HG02588 (cell line): ENCODE data around the gene GUF1.
A peak's percentile ranks its signal among the peaks of the same experiment; 100 is the strongest.

Source experiments
- ATAC-seq: cut with Tn5 transposase; IDR thresholded peaks from one replicate; pipeline ENCODE4 v1.9.1; 2021; ENCODE audit warnings: mild to moderate bottlenecking, moderate library complexity; ENCODE audit not compliant: unreplicated experiment

GUF1 gene, protein sequence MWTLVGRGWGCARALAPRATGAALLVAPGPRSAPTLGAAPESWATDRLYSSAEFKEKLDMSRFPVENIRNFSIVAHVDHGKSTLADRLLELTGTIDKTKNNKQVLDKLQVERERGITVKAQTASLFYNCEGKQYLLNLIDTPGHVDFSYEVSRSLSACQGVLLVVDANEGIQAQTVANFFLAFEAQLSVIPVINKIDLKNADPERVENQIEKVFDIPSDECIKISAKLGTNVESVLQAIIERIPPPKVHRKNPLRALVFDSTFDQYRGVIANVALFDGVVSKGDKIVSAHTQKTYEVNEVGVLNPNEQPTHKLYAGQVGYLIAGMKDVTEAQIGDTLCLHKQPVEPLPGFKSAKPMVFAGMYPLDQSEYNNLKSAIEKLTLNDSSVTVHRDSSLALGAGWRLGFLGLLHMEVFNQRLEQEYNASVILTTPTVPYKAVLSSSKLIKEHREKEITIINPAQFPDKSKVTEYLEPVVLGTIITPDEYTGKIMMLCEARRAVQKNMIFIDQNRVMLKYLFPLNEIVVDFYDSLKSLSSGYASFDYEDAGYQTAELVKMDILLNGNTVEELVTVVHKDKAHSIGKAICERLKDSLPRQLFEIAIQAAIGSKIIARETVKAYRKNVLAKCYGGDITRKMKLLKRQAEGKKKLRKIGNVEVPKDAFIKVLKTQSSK

GRCh38 chr4:44678094-44679041 lies at the start of gene GUF1:
TSS of gene GUF1 (plus strand) at chr4:44678420. CDS start at chr4:44678623, 203 bp downstream.
- peak; percentile 97 for ATAC-seq

GRCh38 chr4:44629280-44629866 lies 48.8 kb upstream of the GUF1 start:
- peak; percentile 97 for ATAC-seq

- ATAC-seq, result no peak
Measured at GRCh38 chr4:44632089-44632488, 46.1 kb upstream of the GUF1 start.

- ATAC-seq, result no peak
Measured at GRCh38 chr4:44632733-44633132, 45.5 kb upstream of the GUF1 start.

GRCh38 chr4:44638091-44638490 lies 40.1 kb upstream of the GUF1 start:
- no peak for ATAC-seq

GRCh38 chr4:44646151-44646550 lies 32.1 kb upstream of the GUF1 start:
- ATAC-seq, result no peak

- no peak for ATAC-seq
Measured at GRCh38 chr4:44651425-44651824, 26.8 kb upstream of the GUF1 start, which contains the start of gene YIPF7. TSS of gene YIPF7 (minus strand) at chr4:44651625. CDS start at chr4:44650100, 1,525 bp downstream.

- ATAC-seq, result no peak
Measured at GRCh38 chr4:44652002-44652401, 26.2 kb upstream of the GUF1 start.

- ATAC-seq, result no peak
Measured at GRCh38 chr4:44660396-44660795, 17.8 kb upstream of the GUF1 start.

GRCh38 chr4:44661940-44662622 lies 16.1 kb upstream of the GUF1 start:
- ATAC-seq, result no peak

GRCh38 chr4:44662623-44663005 lies 15.6 kb upstream of the GUF1 start:
- peak; percentile 66 for ATAC-seq

DNA sequence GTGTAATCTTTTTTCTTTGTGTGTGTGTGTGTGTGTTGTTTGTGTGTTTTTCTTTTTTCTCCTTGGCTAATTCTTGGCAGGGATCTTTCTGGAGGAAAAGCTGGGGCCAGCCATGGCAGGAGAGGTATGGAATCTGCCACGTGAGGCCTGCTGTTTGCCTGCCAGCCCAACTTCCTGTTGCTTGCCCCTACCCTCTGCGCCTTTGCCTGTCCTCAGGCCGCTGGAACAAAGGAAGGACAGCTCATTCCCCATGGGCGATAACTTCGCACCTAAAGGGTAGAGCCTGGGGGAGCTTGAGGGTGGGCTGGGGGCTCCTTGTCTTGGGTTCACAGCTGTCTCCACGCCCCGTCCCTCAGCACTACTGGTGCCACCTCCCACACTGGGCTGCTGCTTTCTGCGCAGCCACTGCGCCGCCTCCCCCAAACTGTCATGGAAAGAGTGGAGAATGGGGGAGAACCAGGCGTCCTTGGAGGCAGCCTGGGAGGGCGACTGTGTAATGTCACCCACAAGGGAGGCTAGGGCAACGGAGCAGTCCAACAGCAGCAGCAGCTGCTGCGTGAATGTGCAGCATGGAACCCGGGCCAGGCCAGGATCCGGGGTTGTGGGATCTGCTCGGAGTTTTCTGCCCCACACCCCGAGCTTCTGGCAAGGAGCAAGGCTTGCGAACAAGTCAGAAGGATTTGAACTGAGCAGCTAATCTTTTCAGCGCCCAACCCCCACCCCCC lies 14.5 kb upstream of the GUF1 start:
- ATAC-seq, result no peak

- no peak for ATAC-seq
Measured at GRCh38 chr4:44668526-44668925, 9.7 kb upstream of the GUF1 start.

DNA sequence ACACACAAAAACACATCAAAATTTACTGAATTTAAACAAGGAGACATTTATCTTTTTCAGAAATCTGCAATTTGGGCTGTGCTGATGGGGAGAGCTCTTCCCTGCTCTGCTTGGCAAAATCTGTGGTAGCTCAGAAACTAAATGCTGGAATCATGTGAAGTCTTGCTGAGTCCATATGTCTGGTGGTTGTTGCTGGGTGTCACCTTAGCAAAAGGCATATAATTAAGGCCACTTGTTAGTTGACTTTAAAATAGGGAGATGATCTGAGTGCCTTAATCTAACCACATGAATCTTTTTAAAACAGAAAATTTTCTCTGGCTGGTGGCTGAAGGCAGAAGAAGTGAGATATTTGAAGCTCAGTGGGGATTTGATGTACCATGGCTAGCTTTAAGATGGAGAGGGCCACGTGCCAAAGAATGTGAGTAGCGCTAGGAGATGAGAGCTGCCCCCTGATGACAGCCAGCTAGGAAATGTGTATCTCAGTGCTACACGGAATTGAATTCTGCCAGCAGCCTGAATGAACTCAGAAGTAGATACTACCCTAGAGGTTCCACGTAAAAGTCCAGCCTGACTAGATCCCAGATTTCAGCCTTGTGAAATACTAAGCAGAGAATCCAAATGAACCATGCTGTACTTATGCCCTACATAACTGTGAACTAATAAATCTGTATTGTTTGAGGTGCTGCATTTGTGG lies 7.6 kb upstream of the GUF1 start:
- no peak for ATAC-seq

DNA sequence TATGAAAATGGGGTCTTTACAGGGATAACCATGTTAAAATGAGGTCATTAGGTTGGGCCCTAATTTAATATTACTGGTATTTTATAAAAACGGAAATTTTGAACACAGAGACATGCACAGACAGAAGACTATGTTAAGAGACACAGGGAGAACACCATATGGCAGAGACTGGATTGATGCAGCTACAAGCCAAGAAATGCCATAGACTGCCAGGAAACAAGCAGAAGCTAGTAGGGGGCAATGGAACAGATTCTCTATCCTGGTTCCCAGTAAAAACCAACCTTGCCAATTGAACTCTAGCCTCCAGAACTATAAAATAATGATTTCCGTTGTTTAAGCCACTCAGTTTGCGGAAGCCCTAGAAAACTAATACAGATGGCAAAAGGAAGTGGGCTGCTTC lies 6.6 kb upstream of the GUF1 start:
- ATAC-seq, result no peak

DNA sequence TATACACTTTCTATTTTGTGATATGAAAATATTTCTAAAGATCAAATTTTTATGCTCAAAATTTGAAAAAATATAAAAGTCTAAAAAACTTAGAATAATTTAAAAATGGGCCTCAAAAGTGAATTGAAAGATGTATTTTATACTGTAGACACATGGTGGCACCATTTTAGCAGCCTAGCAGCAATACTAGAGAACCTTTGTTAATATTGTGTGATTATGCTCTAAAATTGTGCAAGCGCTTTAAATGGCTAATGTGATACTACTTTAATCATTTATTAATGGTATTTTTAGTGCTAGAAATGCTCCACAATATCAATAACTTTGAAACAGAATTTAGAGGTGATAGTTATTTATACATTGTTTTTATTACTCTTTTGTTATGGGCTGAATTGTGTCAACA lies 3.7 kb upstream of the GUF1 start:
- ATAC-seq, result no peak

- no peak for ATAC-seq
Measured at GRCh38 chr4:44675366-44675765, 2.9 kb upstream of the GUF1 start.

GRCh38 chr4:44679060-44679459 lies 840 bp downstream of the GUF1 start:
- no peak for ATAC-seq

- no peak for ATAC-seq
Measured at GRCh38 chr4:44684648-44685047, 6.4 kb downstream of the GUF1 start.
